GM19455 (cell line): ENCODE data around the gene LRMDA.

Experiments
- ATAC-seq: cut with Tn5 transposase; IDR thresholded peaks from one replicate; pipeline ENCODE4 v1.9.1; 2021; ENCODE audit not compliant: unreplicated experiment

LRMDA gene

DNA sequence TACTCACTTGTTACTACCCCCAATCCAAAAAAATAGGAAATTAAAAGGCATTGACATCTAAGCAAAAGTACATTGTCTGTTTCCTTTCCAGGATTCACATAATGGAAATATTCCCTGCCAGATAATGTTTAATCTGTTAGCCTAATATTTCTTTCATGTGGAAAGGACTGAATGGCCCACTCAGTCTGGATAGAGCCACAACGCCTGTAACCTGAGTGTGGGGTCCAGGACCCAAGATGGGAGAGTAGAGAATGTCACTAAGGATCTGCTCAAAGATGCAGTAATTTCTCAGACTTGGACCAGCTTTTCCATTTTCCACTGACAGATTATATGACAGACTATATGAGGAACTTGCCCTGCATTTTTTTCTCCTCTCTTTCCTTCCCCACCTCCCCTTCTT, 1117.3 kb downstream of the LRMDA start:
- no peak for ATAC-seq

DNA sequence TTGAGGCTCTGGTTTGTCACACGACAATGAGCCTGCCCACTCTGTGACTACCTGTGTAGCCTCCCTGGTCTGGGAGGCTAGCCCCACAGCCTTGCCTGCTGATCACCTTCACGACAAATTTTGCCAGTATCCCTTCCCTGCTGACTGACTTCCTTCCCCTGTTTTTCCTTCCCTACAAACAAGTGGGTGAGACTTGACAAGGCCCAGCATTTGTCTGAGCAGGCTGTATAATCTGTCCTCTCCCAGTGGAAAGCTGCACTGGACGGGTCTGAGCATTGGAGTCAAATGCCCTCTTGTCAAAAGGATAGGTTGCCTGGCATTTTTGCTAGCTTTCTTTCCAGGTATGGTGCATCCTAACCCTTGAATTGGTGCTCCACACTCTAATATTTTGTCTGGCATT, 1117.7 kb downstream of the LRMDA start:
- no peak for ATAC-seq

DNA sequence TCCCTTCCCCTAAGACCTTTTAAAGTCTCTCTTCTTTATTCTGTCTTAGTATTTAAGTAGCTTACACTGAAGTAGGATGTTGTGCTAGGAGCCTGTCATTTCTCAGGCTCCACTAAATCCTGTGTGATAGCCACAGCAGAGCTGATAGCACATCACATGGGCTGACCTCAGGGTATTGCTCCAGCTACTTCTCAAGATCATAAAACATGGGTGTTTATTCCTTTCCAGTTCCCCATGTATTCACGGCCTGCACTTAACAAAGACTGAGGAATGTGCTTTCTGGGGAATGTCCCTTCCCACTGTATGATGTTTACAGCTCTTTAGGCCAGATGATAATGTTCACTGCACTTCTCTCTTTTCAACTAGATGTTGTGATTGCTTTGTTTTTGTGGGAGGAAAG, 1119.4 kb downstream of the LRMDA start:
- ATAC-seq = no peak

DNA sequence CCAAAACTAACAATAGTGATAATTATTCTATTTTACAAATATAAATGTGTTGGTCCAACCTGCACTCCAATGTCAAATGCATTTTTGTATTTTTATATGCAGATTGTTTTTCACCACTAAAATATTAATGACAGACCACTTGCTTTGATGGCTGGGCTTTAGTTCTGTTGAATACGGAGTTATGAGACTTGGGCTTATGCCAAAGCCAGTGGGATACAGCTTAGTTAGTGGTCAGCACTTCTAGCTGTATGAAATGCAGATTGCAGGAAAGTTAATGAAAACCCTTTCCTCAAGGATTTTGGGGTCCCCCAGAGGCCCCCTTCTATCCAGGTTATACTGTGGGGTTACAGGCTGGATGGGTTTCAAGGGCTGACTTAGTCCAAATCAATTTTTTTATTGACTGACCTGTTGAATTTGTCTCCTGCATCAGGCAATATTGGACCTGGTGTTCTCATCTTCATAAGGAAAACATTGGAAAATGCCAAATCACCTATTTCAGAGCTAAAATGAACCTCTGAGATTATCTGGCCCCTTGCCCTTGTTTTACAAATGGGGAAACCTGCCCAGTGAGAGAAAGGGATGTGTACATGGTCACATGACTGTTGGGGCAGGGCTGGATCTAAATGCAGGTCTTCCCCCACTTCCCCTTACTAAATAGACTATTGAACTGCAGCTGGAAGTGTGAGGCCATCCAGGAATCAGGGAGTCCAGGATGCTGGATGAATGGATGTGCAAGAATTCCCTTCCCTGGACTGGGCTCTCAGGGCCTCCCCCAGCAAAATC, 1120.9 kb downstream of the LRMDA start:
- no peak for ATAC-seq

DNA sequence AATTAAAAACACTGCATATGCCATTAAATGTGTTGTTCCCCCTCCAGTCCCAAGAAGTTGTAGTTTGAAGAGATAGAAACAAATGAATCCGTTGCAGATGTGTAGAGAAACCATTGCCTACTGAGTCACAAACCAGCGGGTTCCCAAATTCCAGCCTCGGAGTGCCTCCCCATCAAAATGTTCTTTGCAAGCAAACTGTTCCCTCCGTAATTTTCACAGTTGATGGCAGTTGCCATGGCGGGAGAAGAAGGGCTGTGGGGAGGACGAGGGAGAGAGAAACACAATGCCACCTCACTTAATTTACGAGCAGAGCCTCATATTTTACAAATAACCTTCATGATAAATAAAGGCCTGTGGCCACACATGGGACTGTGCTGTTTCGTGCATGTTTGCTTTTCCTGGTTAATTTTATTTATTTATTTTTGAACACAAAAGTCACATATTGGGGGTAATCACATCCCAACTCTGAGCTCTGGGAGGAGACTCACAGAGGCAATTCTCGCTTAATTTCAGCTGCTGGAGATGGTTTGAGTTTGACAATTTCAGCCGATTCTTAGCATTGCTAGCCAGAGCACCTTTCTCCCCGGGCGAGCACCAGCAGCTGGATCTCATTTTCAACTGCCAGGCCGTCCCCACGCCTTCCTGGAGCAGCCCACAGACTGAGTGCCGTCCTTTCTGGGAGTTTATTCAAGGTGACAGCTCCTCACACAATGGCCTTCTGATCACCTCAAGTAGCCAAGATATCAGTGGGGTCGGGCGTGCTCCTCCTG, 1122.0 kb downstream of the LRMDA start:
- ATAC-seq = no peak

DNA sequence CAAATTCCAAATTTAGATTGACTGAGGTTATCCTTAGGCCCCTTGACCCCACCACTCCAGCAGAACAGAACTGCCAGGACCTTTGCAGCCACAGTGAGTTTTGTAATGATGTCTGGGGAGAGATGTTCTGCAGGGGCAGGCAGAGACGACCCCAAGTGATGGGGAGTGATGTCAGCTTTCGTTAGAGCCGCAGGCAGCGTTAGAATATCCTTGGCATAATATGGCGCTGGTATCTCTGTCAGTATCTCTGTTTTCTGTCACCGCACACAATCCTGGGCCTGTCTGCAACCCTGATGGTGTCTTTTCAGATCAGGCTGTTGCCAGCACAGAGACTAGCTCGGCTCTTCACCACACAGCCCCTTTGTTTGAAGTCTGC, 1122.6 kb downstream of the LRMDA start:
- ATAC-seq = no peak

DNA sequence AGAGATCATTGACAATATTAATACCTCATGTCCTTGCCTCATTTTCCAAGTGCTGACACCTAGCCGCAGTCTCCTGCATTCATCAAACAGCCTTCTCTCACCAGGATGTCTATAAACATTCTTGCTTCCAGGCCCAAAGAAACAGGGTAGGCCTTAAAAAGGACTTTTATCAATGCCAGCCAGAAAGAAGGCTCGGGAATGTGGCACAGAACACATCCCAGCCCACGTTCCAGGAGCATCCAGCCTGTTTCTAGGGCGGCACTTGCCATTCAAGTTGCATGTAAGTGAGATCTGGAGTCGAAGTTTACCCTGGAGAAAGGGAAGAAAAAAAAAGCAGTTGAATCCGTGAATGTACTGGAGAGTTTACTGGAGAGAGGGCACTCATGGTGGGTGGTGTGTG, 1123.1 kb downstream of the LRMDA start:
- no peak for ATAC-seq

DNA sequence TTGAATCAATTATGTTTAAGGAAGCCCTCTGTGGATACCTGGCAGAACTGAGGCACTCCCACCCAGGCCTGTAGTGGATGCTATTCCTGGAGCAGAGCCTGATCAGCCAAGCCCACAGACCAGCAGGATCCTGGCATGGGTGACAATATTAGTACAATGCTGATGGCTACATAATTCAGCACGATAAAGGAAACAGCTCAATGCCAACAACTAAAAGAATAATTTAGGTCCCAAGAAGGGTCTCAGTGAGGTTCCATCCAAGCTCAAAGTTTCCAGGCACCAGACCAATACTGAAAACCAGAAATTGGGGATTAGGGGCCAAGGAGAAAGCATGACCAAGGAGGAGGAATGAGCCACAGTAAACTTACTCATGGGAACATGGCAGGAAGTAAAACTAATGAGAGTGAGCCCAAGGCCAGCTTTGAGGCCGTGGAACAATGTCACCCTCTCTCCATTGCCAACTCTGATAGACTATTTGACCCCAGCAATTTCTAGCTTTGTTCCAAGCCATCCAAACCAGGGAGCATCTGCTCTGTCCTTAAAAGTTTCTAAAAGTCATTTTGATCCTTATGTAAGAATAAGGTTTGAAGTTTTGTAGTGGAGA, 1123.7 kb downstream of the LRMDA start:
- ATAC-seq = no peak

DNA sequence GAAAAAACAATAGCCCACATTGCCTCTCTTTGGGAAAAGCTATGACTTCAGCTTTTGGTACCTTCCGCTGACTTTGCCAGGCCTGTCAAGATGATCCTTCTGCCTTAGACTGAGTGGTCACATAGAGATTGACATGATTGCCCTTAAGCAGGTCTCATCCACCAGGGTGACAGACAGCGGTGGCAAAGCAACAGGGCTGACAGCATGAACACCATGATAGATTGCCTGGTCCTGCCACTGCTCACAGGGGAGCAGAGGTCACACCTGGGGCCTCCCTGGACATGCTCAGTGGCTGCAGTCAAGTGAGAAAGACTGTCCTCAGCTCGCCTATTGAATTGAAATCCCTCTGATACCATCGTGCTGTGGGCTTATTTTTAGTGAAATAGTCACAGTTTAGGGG, 1125.9 kb downstream of the LRMDA start:
- no peak for ATAC-seq

DNA sequence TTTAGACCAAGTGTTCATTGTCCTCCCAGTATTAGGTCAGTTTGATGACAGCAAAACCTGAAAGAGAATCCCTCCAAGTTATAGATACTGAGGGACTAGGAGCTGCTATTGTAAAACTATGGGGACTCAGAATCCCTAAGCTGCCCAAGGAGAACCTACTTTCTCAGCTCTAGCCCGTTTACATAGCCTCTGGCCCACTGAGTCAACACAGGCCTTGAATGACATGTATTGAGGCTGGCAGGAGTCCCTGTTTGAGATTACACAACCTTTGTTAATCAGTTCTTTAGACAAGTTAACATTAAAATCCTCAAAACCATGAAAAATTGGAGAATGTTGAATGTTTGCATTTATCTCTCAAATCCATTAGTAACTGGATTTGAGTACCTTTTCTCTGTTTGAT, 1127.2 kb downstream of the LRMDA start:
- no peak for ATAC-seq

DNA sequence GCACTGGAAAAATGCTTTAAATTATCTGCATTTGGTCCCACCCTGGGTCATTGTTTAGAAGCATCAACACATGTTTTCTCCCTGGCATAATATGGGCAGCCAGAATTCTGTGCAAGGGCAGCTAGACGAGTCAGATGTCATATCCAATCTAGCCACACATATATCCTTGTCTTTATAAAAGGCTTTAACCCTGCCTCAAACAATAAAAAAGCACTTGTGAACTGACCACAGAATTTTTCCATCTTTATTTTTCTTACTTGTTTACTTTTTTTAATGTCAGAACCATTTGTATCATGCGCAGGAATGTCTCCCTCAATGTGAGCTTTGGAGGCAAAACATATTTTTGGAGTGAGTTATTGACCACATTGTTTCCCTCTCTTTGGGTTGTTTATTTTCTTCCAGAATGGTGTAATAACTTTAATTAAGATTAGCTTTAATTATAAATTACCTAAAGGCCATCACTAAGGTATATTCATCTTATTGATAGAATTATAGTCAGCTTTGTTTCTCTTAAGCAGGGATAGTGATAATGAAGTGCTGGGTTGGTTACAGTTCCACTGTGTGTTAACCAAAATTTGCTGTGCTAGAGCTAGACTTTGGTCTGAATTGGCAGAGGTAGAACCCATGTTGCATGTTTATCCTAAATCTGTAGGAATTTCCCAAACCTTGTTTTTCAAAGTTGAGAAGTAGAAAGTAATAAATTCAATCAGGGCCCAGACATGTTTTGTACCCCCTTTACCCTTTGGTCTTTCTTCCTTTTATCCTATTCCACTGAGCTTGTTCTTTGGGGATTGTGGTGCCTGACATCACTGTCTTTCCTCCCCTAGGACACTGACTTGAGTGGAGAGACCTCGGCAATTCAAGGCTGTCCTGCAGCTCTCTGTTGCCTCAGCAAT, 1127.8 kb downstream of the LRMDA start:
- no peak for ATAC-seq

DNA sequence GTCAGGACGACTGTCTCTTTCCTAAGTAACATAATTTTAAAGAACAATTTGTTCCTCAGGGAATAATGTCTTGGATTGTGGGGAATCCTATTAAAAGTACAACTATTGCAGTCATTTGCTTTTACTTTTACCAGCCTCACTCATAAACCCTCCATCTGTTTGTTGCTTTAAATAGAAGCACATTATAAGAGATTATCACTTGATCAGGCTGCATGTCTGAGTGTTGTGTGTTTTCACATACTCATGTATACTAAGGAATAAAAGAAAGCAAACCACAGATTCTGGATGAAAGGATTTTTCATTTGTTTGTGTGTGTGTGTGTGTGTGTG, 1128.4 kb downstream of the LRMDA start:
- ATAC-seq = no peak

DNA sequence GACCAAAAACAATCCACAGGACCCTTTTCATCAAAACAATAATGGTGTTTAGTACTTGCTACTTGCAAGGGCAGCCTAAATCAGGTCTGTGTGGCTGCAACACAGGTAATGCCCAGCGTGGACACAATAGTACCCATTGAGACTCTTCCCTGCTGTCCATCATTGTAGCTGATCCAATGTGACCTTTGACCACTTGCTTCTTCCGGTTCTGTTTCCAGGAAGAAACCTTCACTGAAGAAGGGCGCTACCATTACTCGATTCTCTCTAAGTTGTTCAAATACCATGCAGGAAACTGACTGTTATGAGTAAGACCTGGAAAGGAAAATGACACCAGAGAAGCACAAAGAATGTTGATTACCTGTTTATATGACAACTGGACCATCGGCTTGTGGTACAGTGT, 1128.9 kb downstream of the LRMDA start:
- no peak for ATAC-seq

DNA sequence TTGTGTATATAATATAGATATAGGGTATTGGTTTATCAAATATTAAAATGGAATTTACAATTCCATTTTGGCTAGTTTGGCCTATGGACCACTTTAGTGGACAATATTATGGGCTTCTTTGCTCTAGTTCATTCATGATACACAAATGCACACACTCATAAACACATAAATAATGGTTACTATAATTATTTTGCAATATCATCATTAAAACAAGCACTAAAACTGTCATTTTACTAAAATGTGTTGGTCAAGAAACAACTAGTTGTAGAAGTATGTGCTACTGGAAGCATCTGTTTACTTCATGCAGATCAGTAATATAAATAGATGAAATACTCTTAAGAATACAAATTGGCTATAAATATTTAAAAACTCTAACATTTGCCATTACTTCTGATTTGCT, 1131.9 kb downstream of the LRMDA start:
- no peak for ATAC-seq

DNA sequence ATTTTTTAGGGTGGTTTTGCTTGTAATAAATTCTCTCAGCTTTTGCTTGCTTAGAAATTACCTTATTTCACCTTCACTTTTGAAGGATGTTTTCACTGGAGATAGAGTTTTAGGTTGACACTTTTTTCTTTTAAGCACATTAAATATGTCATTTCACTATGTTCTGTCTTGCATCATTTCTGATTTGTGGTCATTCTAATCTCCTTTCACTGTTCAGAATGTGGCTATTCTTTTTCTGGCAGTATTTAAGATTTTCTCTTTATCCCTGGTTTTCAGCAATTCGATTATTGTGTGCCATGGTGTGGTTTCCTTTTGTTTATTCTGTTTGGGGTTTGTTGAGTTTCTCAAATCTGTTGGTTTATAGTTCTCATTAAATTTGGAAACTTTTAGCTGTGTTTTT, 1140.6 kb downstream of the LRMDA start:
- no peak for ATAC-seq

DNA sequence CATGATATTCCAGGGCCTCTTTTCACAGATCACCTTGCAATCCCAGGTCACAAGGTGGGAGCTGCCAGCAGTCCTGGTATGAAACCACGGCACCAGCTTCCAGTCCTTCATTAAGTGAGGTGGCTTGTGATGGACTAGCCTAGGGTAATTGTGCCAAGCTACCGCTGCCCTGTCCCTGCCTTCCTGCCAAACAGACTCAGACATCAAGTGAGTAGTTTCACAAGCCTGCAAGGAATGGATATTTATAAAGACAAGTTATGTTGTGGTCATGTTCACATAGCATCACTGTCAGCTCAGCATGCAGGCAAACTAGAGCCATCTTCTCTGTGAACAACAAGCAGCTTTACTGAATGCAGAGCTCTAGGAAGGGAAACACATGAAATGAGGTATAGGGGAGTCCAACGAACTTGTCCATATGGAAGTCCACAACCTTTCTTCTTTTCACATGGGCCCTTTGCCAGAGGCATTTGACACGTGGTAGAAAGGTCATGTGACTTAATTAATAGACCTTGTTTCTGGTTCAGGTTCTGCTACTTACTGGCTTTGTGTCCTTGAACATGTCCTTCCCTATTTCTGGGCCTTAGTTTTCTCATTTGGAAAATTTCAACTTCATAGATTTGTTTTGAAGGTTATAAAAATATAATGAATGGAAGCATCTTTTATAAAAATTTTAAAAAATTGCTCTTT, 1145.0 kb downstream of the LRMDA start:
- ATAC-seq = no peak

DNA sequence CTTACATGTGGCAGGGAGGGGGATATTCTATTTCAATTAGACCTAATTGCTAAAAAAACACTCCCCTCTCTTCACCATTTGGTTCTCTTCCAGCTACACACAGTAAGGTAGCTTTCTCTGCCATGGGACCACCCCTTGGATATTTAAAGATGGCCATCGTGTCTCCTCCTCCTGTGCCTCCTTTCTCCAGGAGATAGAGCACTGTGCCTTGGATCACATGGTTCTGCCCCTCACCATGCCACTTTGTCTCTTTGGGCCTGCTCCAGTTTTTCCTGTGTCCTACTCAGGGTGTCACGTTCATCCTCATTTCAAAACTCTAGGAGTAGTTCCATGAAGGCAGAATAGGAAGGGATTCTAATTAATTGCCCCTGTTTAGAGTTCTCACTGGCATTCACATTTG, 1146.0 kb downstream of the LRMDA start:
- ATAC-seq = no peak

DNA sequence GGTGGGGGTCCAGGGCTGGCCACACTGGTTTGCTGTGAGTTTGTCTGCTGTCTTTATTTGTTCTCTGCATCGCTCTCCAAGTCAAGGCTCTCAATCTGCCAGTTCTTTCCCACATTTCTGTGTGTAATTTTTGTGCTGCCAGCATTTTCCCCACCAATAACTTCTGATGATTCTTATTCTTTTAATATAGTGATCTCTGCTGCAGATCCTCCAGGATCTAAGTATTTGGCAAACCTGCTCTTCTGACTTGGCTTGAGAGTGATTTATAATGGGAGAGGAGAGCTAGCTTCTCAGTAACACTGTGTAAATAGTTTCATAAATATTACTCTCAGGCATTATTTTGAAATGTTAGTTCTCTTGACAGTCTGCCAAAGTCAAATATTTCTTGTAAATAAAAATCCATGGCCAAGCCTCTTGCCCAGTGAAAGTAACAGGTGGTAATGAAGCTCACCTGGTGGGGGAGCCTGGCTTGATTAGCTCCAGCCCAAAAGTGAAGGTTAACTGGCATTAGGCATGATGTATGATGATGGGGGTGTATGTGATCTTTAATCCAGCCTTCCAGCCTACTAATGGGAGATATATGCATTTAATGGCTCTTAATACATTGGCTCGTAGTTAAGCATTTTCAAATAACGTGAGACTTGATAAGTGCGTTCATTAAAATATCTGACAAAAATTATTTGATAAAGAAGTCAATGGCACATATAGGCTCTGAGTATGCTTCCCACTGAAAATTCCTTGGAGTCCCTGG, 1150.3 kb downstream of the LRMDA start:
- no peak for ATAC-seq

DNA sequence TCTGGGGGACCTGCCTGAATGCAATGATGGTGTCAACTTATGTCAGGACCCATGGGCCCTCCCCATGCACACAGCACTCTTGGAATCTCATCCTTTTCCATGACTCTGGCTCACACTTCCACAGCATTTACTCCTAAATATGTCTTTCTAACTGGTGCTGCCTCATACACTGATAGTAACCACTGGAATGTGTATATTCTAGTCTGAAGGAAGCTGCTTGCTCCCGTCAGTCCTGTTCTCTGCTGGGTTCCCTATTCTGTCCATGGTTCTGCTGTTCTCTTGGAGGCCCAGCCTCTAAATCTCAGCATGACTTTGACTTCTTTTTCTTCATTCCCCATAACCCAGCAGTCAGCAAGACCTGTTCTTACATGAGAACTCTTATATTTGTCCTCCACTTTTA, 1151.1 kb downstream of the LRMDA start:
- ATAC-seq = no peak

DNA sequence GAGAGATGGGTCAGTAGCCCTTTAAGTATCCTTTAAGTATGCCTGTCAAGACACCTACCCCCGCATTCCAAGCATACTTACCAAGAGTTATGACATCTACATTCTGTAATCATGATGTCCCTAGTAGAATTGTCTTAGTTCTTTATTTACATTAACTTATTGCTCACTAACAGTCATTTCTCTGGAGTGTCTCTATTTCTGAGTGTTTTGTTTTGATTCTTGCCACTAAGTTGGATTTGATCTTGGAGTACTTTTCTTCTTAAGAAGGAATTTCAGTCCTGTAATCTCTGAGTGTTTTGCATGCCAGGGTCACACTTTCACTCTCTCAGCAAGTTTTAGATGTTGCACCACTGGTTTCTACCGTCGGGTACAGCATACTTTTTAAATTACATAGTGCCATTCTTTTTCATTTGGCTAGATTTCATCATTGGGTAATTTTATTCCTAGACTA, 1152.3 kb downstream of the LRMDA start:
- ATAC-seq = no peak
